Endothelial cell of umbilical vein (primary cell): Measurements from ENCODE around the gene DEPDC1B. TPM values are rescaled to one million over a fixed set of nuclear protein-coding genes. Genes with fewer than 3 reads are reported as not detected.

ENCODE experiments used
- BruUV-seq: library from RNA; stranded (reverse); fragments of 400-500 nt; replicated peaks from 2 replicates; lab custom pipeline; 2021; lab: Mats Ljungman, UMichigan
- CTCF ChIA-PET: fragments of 300-600, 350-600 bp; sonication (Branson Sonifier 250); formaldehyde crosslinking; loops from one replicate; lab custom pipeline; 2021; ENCODE audit warnings: antibody characterized with exemption, inconsistent platforms; lab: Charles Lee
- POLR2A ChIA-PET: fragments of 300-600, 350-600 bp; sonication (Branson Sonifier 250); formaldehyde crosslinking; loops from one replicate; lab custom pipeline; 2021; ENCODE audit warnings: antibody characterized with exemption, inconsistent platforms; lab: Charles Lee
- DNase-seq: peaks from one replicate; pipeline ENCODE4 v3.0.0-alpha.2; 2011; ENCODE audit warnings: low read depth, low spot score
- FAIRE-seq: peaks from 2 replicates; lab custom pipeline; 2011; peaks lifted over from hg19 to GRCh38; lab: Jason Lieb, UNC
- H2AFZ ChIP-seq: 2 replicates; pipeline ENCODE4 v1.6.0; 2012; ENCODE audit warnings: low read depth, low read length, control low read depth, inconsistent platforms
- H3K27ac ChIP-seq: 2 replicates; pipeline ENCODE4 v1.5.1; 2011; ENCODE audit warnings: low read depth, mild to moderate bottlenecking, control low read depth, low read length, moderate library complexity; ENCODE audit not compliant: insufficient read depth
- H3K27me3 ChIP-seq, 2 experiments: 2 replicates each; pipeline versions ENCODE4 v1.6.0 to v1.6.1; 2011; ENCODE audit warnings: low read length in 2 of 2, mixed read lengths in 1 of 2; ENCODE audit not compliant: control insufficient read depth in 2 of 2, insufficient read depth in 2 of 2
- H3K36me3 ChIP-seq, 2 experiments: 2 replicates in 1 of 2; 3 replicates in 1 of 2; pipeline ENCODE4 v1.5.1; 2011; ENCODE audit warnings: low read length in 2 of 2, mild to moderate bottlenecking in 1 of 2, moderate library complexity in 1 of 2; ENCODE audit not compliant: control insufficient read depth in 2 of 2, insufficient read depth in 2 of 2; ENCODE audit errors: extremely low read depth in 1 of 2
- H3K4me1 ChIP-seq: 3 replicates; pipeline ENCODE4 v1.5.1; 2011; ENCODE audit warnings: mild to moderate bottlenecking, low read length; ENCODE audit not compliant: control insufficient read depth, insufficient read depth; ENCODE audit errors: extremely low read depth
- H3K4me2 ChIP-seq: 2 replicates; pipeline ENCODE4 v1.6.1; 2011; ENCODE audit warnings: low read length, control low read depth, mixed read lengths; ENCODE audit not compliant: insufficient read depth
- H3K4me3 ChIP-seq, 3 experiments: fragments of 200-600 bp in 1 of 3; sonication (generic), shearing (Covaris generic) in 1 of 3; replicated peaks in 1 of 3; 2 replicates each; pipeline ENCODE4 v1.5.1; 2011 to 2016; ENCODE audit warnings: control low read depth in 3 of 3, low read length in 3 of 3, mild to moderate bottlenecking in 2 of 3, inconsistent platforms in 1 of 3, low read depth in 1 of 3, moderate library complexity in 1 of 3; ENCODE audit not compliant: insufficient read depth in 1 of 3
- H3K79me2 ChIP-seq: 2 replicates; pipeline ENCODE4 v1.6.0; 2012; ENCODE audit warnings: low read length, inconsistent platforms; ENCODE audit not compliant: control insufficient read depth, insufficient read depth
- H3K9ac ChIP-seq: replicated peaks from 2 replicates; pipeline ENCODE3; 2011; ENCODE audit warnings: low read length, control low read depth; ENCODE audit not compliant: insufficient read depth; ENCODE audit errors: extremely low read depth
- H3K9me1 ChIP-seq: replicated peaks from 3 replicates; pipeline ENCODE4 v1.6.0; 2011; ENCODE audit warnings: mild to moderate bottlenecking, low read length; ENCODE audit not compliant: control insufficient read depth, insufficient read depth; ENCODE audit errors: extremely low read depth
- H3K9me3 ChIP-seq: replicated peaks from 2 replicates; pipeline ENCODE4 v1.5.1; 2012; ENCODE audit warnings: low read length, inconsistent platforms; ENCODE audit not compliant: control insufficient read depth, insufficient read depth
- H4K20me1 ChIP-seq: replicated peaks from 2 replicates; pipeline ENCODE3; 2011; ENCODE audit warnings: mild to moderate bottlenecking, low read length; ENCODE audit not compliant: control insufficient read depth, insufficient read depth; ENCODE audit errors: extremely low read depth
- CTCF ChIP-seq, 2 donors: IDR thresholded peaks; 1 replicate in 1 of 2; 2 replicates in 1 of 2; pipeline ENCODE4 v1.5.1; 2011; ENCODE audit warnings: low read length in 2 of 2, mild to moderate bottlenecking in 2 of 2, moderate library complexity in 2 of 2, control low read depth in 1 of 2, inconsistent platforms in 1 of 2, low read depth in 1 of 2; ENCODE audit not compliant: insufficient read depth in 1 of 2; ENCODE audit errors: extremely low read depth in 1 of 2
- EZH2 ChIP-seq: IDR thresholded peaks from 2 replicates; pipeline ENCODE4 v1.6.1; 2012; ENCODE audit warnings: borderline replicate concordance, low read depth, mild to moderate bottlenecking, moderate library complexity, low read length, inconsistent platforms; ENCODE audit not compliant: severe bottlenecking
- FOS ChIP-seq: IDR thresholded peaks from 2 replicates; pipeline ENCODE4 v1.6.1; 2011; ENCODE audit warnings: mild to moderate bottlenecking, low read length, moderate library complexity, borderline replicate concordance; ENCODE audit not compliant: insufficient read depth
- GATA2 ChIP-seq: IDR thresholded peaks from 2 replicates; pipeline ENCODE4 v1.7.0; 2011; ENCODE audit warnings: low read depth, mild to moderate bottlenecking, moderate library complexity, mixed read lengths, low read length; ENCODE audit not compliant: insufficient read length, insufficient read depth
- JUN ChIP-seq: IDR thresholded peaks from 2 replicates; pipeline ENCODE4 v1.6.1; 2011; ENCODE audit warnings: borderline replicate concordance, low read depth; ENCODE audit not compliant: insufficient read length, insufficient read depth
- MAX ChIP-seq: IDR thresholded peaks from 2 replicates; pipeline ENCODE4 v1.6.1; 2011; ENCODE audit not compliant: insufficient read depth, insufficient read length
- MYC ChIP-seq: IDR thresholded peaks from one replicate; pipeline ENCODE4 v1.6.1; 2011; ENCODE audit warnings: mild to moderate bottlenecking, low read depth, low read length
- POLR2A ChIP-seq: IDR thresholded peaks from 2 replicates; pipeline ENCODE4 v1.6.1; 2012; ENCODE audit warnings: low read depth, mild to moderate bottlenecking, control low read depth, low read length
- POLR2AphosphoS5 ChIP-seq: IDR thresholded peaks from 2 replicates; pipeline ENCODE4 v1.6.1; 2012; ENCODE audit warnings: low read depth, mild to moderate bottlenecking, control low read depth, low read length, moderate library complexity; ENCODE audit not compliant: insufficient read depth
- dilution Hi-C: fragments of 300-500 bp; cut with MboI; formaldehyde crosslinking; loops from one replicate; pipeline ENCODE4 v1.15.0; 2019; ENCODE audit warnings: low sequenced_read_pairs; ENCODE audit not compliant: extremely low pct_ligation_motif_present
- intact Hi-C: fragments of 100-400 bp; cut with micrococcal nuclease; formaldehyde crosslinking; loops from one replicate; pipeline ENCODE4 v1.10.0; 2022
- polyA plus RNA-seq, 4 experiments: library from polyadenylated mRNA; depleted of rRNA in 3 of 4; stranded (reverse) in 3 of 4; unstranded in 1 of 4; fragments of >200 nt; gene quantifications; 2 replicates each; pipeline versions ENCODE4 v1.2.1 to v1.2.3, GENCODE V29; 2011 to 2012; ENCODE audit warnings: missing spikeins in 1 of 4
- total RNA-seq: library from RNA; stranded (reverse); gene quantifications from 2 replicates; pipeline ENCODE4 v1.2.3, GENCODE V29; 2021

Gene DEPDC1B
- total and polyA plus RNA-seq, 2 donors (not counting 3 experiments of a cell fraction or from before 2014, with no cell fraction given) = 6.7 to 18.7 TPM

GRCh38 chr5:60670749-60671148 lies 29.2 kb downstream of the DEPDC1B start:
- ChIA-PET POLR2A (no interaction called here), CTCF (interaction anchor here (0.9 to 2.9 kb wide), 5 partner anchors 9 to 856 kb away, joined by 3 to 33 read pairs (median 14); partner anchors contain the start of gene DEPDC1B)
- Histone ChIP-seq H3K27me3 (no peaks in the 10 kb centered on the region), H3K4me1 (no peaks in the 10 kb centered on the region), H3K4me3 (no peak overlapping the region), H3K36me3 (no peaks in the 10 kb centered on the region), H3K4me2 (no peak overlapping the region), H4K20me1 (no peaks in the 10 kb centered on the region), H3K27ac (no peak overlapping the region), H3K79me2 (peaks cover 43% of the 10 kb centered on the region), H3K9me1 (no peaks in the 10 kb centered on the region), H3K9ac (no peak overlapping the region), H3K9me3 (no peaks in the 10 kb centered on the region), H2AFZ (no peak overlapping the region)
- intact Hi-C loops (no loop called here), dilution Hi-C loops (no loop called here)
- no TSS peak for BruUV-seq
- TF ChIP-seq GATA2 = no peak
- no peak for TF ChIP-seq POLR2A
- TF ChIP-seq JUN = no peak
- TF ChIP-seq POLR2AphosphoS5 = no peak
- TF ChIP-seq CTCF (IDR thresholded peaks at IDR 0.05; ENCODE audit: extremely low read depth in 1 of 2, insufficient read depth in 1 of 2, low read depth in 1 of 2, low read length in 2 of 2) = no peak
- no peak for TF ChIP-seq MAX
- TF ChIP-seq FOS = no peak
- no peak for TF ChIP-seq EZH2
- TF ChIP-seq MYC = no peak
- FAIRE-seq (no peak), DNase-seq (no peak)
